ENCODE results near the gene PTPN14. TPM values are rescaled to one million over a fixed set of nuclear protein-coding genes. Genes with fewer than 3 reads are reported as not detected.
"Not testable (repeated sequence)": the region's sequence is repeated elsewhere in the genome, so short reads cannot be mapped to it uniquely, and the experiment has no call there.

The PTPN14 gene
- total RNA-seq, 2 donors from 2014 or later: 0.05 TPM; not detected in 1

DNA sequence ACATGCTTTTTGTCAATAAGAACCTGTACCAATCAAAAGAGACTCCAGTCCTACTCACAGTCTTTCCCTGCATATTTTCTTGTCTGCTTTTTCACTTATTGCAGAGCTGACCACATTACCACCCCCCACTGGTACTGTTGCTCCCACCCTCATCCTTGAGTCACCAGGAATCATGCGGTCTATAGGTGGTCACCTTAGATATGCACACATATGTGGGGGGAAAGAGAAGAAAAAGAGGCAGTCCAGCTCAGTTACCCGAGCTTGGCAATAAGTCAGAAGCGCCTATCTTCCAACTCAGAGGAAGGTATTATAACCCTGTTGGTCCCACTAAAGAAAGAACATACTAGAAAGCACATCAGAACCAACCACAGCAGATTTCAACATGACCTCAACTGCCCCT is 151.3 kb downstream of the PTPN14 start:
- peaks cover 26% of the 10 kb centered on the region for H3K27me3 Mint-ChIP-seq
- H3K27ac Mint-ChIP-seq: no peak overlapping the region
- ATAC-seq: no peak
- no peak for DNase-seq
- no peak overlapping the region for H3K4me3 Mint-ChIP-seq
- H3K9me3 ChIP-seq (ENCODE audit: control insufficient read depth, low read length, poor library complexity, severe bottlenecking): no peaks in the 10 kb centered on the region
- no peaks in the 10 kb centered on the region for H3K36me3 Mint-ChIP-seq (ENCODE audit: low read depth)
- H3K4me1 Mint-ChIP-seq: peaks cover 2% of the 10 kb centered on the region

DNA sequence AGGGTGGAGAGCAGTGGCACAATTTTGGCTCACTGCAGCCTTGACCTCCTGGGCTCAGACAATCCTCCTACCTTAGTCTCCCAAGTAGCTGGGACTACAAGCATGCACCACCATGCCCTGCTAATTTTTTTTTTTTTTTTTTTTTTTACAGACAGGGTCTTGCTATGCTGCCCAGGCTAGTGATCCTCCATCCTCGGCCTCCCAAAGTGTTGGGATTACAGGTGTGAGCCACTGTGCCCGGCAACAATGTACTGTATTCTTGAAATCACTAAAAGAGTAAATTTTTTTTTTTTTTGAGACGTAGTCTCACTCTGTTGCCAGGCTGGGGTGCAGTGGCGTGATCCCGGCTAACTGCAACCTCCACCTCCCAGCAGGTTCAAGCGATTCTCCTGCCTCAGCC is 152.9 kb downstream of the PTPN14 start:
- ATAC-seq: no peak
- Mint-ChIP-seq H3K36me3 (ENCODE audit: low read depth) (no peaks in the 10 kb centered on the region), H3K27me3 (peaks cover 26% of the 10 kb centered on the region), H3K4me1 (peaks cover 2% of the 10 kb centered on the region), H3K4me3 (no peak overlapping the region), H3K27ac (no peak overlapping the region)
- DNase-seq: no peak
- H3K9me3 ChIP-seq (ENCODE audit: control insufficient read depth, low read length, poor library complexity, severe bottlenecking): no peaks in the 10 kb centered on the region

DNA sequence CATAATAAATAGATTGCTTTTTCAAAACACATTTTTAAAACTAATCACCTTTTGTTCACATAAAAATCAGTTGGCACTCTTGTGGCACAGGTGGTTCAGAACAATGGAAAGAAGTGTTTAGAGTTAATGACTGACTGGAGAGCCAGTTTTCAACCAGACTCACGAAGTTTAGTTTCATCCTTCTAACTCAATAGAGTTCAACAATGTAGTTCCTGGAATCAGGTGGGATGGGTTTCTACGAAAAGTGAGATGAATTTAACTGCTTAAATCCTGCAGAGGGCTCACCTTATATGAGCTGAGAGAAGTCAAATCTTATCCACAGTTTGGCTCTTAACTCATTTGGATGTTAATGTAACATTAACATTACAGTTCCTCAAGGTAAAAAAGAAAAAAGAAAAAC is 153.9 kb downstream of the PTPN14 start:
- H3K4me1 Mint-ChIP-seq: peaks cover 2% of the 10 kb centered on the region
- no peaks in the 10 kb centered on the region for H3K9me3 ChIP-seq (ENCODE audit: control insufficient read depth, low read length, poor library complexity, severe bottlenecking)
- peaks cover 26% of the 10 kb centered on the region for H3K27me3 Mint-ChIP-seq
- no peaks in the 10 kb centered on the region for H3K36me3 Mint-ChIP-seq (ENCODE audit: low read depth)
- ATAC-seq: no peak
- H3K27ac Mint-ChIP-seq: no peak overlapping the region
- no peak overlapping the region for H3K4me3 Mint-ChIP-seq
- DNase-seq: no peak

DNA sequence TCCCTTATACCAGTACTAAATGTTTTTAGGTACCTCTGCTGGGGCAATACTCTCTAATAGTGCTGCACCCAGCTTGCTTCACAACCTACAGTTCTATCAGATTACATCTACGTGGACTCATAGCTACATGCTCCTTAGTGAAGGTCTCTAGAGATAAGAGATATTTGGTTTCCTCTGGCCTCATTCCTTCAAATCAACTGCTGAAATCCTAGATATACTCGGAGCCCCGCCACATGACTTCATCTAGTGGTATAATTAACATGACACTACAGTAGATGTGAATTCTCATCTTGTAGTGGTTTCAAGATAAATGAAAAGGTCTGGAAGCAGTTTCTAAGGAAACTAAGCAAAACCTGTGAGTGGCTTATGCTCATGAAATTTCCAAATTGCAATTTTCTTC is 155.1 kb downstream of the PTPN14 start:
- no peak for ATAC-seq
- H3K36me3 Mint-ChIP-seq (ENCODE audit: low read depth): no peaks in the 10 kb centered on the region
- peaks cover 2% of the 10 kb centered on the region for H3K4me1 Mint-ChIP-seq
- DNase-seq: no peak
- peaks cover 26% of the 10 kb centered on the region for H3K27me3 Mint-ChIP-seq
- H3K4me3 Mint-ChIP-seq: no peak overlapping the region
- H3K27ac Mint-ChIP-seq: no peak overlapping the region
- H3K9me3 ChIP-seq (ENCODE audit: control insufficient read depth, low read length, poor library complexity, severe bottlenecking): no peaks in the 10 kb centered on the region

DNA sequence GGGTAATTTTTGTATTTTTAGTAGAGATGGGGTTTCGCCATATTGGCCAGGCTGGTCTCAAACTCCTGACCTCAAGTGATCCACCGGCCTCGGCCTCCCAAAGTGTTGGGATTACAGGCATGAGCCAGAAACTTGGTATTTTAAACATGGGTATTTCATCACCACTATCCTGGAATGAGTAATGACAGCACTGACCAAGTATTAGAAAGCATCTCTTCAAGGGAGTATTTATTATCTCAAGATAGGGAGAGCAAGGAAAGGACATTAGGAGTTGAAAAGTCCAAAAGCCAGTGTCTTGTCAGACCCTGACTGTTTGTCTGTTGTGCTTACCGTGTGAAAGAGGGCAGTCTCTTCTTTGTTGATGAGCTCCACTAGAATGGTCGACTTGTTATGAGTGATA is 156.8 kb downstream of the PTPN14 start:
- H3K36me3 Mint-ChIP-seq (ENCODE audit: low read depth); H3K27ac Mint-ChIP-seq; DNase-seq; ATAC-seq; H3K4me3 Mint-ChIP-seq; H3K9me3 ChIP-seq (ENCODE audit: control insufficient read depth, low read length, poor library complexity, severe bottlenecking); H3K4me1 Mint-ChIP-seq: not testable (repeated sequence)
- H3K27me3 Mint-ChIP-seq: peaks cover 26% of the 10 kb centered on the region

DNA sequence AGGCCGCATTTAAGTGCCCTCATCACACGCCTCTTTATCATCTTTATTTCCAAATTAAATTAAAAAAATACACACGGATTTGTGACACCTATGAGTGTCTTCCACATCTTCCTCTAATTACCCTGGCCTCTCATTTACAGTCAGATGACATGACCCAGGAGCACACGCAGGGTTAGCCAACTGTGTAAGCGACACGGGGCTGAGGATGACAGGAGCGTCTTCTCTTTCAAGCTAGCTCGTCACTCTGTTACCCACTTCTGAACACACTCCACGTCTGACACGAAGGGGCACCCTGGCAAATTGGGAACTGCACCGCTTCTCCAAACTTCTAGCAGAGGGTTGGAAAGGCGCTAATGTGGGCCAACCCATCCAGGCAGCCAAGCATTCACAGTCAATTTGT is 158.3 kb downstream of the PTPN14 start:
- peaks cover 15% of the 10 kb centered on the region for H3K27me3 Mint-ChIP-seq
- H3K4me3 Mint-ChIP-seq: no peak overlapping the region
- no peaks in the 10 kb centered on the region for H3K36me3 Mint-ChIP-seq (ENCODE audit: low read depth)
- H3K27ac Mint-ChIP-seq: no peak overlapping the region
- no peak for DNase-seq
- H3K4me1 Mint-ChIP-seq: peaks cover 2% of the 10 kb centered on the region
- H3K9me3 ChIP-seq (ENCODE audit: control insufficient read depth, low read length, poor library complexity, severe bottlenecking): no peaks in the 10 kb centered on the region
- ATAC-seq: no peak

DNA sequence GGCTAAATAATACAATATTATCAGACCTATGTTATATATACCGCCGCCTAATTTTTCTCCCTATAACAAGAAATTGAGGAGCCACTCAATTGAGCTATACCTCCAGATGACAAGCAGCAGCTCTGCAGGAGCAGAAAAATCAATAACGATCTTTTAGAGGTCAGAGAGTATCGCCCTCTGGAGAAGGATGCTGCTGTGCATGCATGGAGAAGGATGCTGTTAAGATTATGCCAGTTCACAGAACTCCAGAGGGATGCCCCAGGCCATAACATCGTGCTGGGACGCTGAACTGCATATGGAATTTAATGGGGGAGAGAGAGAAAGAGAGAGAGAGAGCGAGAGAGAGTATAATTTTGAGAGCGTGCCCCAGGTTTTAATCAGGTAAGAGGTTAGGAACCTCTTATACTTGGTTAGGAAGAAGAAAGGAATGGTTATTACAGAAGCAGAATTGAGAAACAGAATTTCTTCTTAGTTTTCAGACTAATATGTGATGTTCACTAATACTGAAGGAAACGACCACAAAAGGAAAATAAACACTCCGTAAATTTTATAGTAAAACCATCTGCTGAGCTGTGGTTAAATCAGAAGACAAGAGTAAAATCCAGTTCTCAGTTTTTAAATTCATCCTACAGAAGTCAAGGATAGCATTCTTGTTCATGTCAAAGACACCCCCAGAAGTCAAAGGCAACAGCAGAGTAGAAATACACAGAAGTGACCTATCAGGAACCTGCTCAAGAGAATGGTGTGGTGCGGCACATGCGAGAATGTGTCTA is 159.3 kb downstream of the PTPN14 start:
- DNase-seq (no peak), ATAC-seq (no peak)
- H3K4me1 Mint-ChIP-seq: peaks cover 2% of the 10 kb centered on the region
- no peaks in the 10 kb centered on the region for H3K36me3 Mint-ChIP-seq (ENCODE audit: low read depth)
- no peak overlapping the region for H3K27ac Mint-ChIP-seq
- peaks cover 8% of the 10 kb centered on the region for H3K27me3 Mint-ChIP-seq
- no peaks in the 10 kb centered on the region for H3K9me3 ChIP-seq (ENCODE audit: control insufficient read depth, low read length, poor library complexity, severe bottlenecking)
- no peak overlapping the region for H3K4me3 Mint-ChIP-seq

DNA sequence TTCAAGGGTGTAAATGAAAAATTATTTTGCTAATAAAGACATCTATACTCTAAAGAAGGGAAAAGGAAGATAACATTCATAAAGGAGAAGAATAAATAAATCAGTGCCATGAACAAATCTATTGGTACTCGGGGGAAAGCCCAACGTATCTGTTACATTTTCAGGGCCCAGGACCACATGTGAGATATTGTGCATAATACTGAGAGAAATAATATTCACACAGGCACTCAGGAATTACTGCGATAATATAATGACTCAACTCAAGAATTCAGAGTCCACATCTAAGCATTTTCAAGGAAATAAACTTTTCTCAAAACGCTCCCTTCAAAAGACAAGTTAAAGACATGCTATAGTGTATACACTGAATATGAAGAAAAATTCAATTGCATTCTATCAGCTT is 161.7 kb downstream of the PTPN14 start:
- no peak for ATAC-seq
- peak overlapping the region; percentile 1 for H3K27ac Mint-ChIP-seq
- no peaks in the 10 kb centered on the region for H3K4me1 Mint-ChIP-seq
- no peaks in the 10 kb centered on the region for H3K36me3 Mint-ChIP-seq (ENCODE audit: low read depth)
- no peak for DNase-seq
- H3K27me3 Mint-ChIP-seq: peaks cover 14% of the 10 kb centered on the region
- H3K4me3 Mint-ChIP-seq: no peak overlapping the region
- H3K9me3 ChIP-seq (ENCODE audit: control insufficient read depth, low read length, poor library complexity, severe bottlenecking): no peaks in the 10 kb centered on the region

- Mint-ChIP-seq H3K27ac (no peak overlapping the region), H3K4me3 (no peak overlapping the region), H3K36me3 (ENCODE audit: low read depth) (no peaks in the 10 kb centered on the region), H3K27me3 (peaks cover 14% of the 10 kb centered on the region), H3K4me1 (no peaks in the 10 kb centered on the region)
- no peaks in the 10 kb centered on the region for H3K9me3 ChIP-seq (ENCODE audit: control insufficient read depth, low read length, poor library complexity, severe bottlenecking)
- DNase-seq: no peak
- no peak for ATAC-seq
Measured at GRCh38 chr1:214386747-214387146, 164.7 kb downstream of the PTPN14 start.

GRCh38 chr1:214386333-214386732 is 165.1 kb downstream of the PTPN14 start:
- no peak overlapping the region for H3K27ac Mint-ChIP-seq
- H3K27me3 Mint-ChIP-seq: peaks cover 14% of the 10 kb centered on the region
- no peaks in the 10 kb centered on the region for H3K36me3 Mint-ChIP-seq (ENCODE audit: low read depth)
- no peak for ATAC-seq
- H3K9me3 ChIP-seq (ENCODE audit: control insufficient read depth, low read length, poor library complexity, severe bottlenecking): no peaks in the 10 kb centered on the region
- H3K4me3 Mint-ChIP-seq: no peak overlapping the region
- H3K4me1 Mint-ChIP-seq: no peaks in the 10 kb centered on the region
- DNase-seq: no peak

DNA sequence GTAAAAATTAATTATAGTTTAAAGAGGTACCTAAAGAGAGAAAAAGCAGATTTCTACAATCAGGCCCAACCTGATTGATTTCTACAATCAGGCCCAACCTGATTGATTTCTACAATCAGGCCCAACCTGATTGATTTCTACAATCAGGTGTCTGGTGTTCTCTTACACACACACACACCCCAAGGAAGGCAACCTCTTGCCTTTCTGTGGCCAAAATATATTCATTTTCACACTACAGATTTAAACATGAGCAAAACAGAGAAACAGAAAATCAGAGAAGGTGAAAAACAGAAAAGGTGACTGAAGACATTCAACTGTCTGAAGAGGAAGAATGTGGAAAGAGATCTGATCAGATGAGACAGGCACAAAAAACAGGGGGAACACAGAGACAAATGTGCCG is 166.0 kb downstream of the PTPN14 start:
- Mint-ChIP-seq H3K27ac (no peak overlapping the region), H3K4me1 (no peaks in the 10 kb centered on the region), H3K36me3 (ENCODE audit: low read depth) (no peaks in the 10 kb centered on the region), H3K4me3 (no peak overlapping the region), H3K27me3 (peaks cover 9% of the 10 kb centered on the region)
- ATAC-seq (no peak), DNase-seq (no peak)
- no peaks in the 10 kb centered on the region for H3K9me3 ChIP-seq (ENCODE audit: control insufficient read depth, low read length, poor library complexity, severe bottlenecking)

DNA sequence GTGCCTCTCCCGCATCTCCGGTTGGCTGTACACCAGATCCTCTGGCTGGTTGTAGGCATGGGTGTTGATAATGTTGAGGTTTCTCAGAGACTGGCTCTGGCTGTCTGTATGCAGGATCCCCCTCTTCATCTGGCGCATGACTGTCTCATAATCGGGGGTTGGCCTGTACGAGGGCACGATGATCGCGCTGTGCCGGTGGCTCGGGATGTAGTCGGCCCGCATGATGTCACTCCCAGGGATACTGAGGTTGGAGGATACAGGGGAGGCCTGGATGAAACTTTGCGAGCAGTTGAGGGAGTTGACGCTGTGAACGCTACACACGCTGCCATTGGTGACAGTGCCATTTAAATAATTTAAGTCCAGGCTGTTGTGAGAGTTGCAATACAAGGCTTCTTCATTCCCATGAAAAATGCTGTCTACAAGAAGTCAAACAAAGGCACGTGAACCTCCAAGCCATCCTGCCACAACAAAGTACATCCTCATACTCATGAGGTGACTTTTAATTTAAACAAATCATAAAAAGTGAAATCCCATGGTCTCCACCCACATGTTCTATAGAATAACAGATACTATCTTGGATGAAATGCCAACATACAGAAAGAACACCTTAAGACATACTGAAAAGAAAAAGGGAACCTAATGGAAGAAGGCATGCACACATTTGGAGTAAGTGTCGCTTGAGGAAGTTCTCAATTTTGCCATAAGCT is 166.9 kb downstream of the PTPN14 start:
- Mint-ChIP-seq H3K4me3 (no peak overlapping the region), H3K27me3 (peaks cover 11% of the 10 kb centered on the region), H3K4me1 (no peaks in the 10 kb centered on the region), H3K36me3 (ENCODE audit: low read depth) (no peaks in the 10 kb centered on the region), H3K27ac (no peak overlapping the region)
- no peaks in the 10 kb centered on the region for H3K9me3 ChIP-seq (ENCODE audit: control insufficient read depth, low read length, poor library complexity, severe bottlenecking)
- ATAC-seq (no peak), DNase-seq (no peak)

GRCh38 chr1:214383381-214384372 is 167.7 kb downstream of the PTPN14 start:
- Mint-ChIP-seq H3K4me3 (no peak overlapping the region), H3K27ac (no peak overlapping the region), H3K27me3 (peaks cover 16% of the 10 kb centered on the region), H3K4me1 (no peaks in the 10 kb centered on the region), H3K36me3 (ENCODE audit: low read depth) (no peaks in the 10 kb centered on the region)
- ATAC-seq (no peak), DNase-seq (no peak)
- H3K9me3 ChIP-seq (ENCODE audit: control insufficient read depth, low read length, poor library complexity, severe bottlenecking): no peaks in the 10 kb centered on the region
